Parietal lobe (tissue), 1 donor: ENCODE measurements around the gene METTL24. TPM values are rescaled to one million over a fixed set of nuclear protein-coding genes. Genes with fewer than 3 reads are reported as not detected.

Source experiments
- total RNA-seq: library from RNA; depleted of rRNA; stranded (reverse); fragments of >200 nt; gene quantifications from one replicate; pipeline ENCODE4 v1.2.3, GENCODE V29; 2014

Gene METTL24
- total RNA-seq: 1.6 TPM

GRCh38 chr6:110357664-110358552 is at the start of gene METTL24:
Gene METTL24, minus strand, starts transcription at chr6:110358349. Its CDS starts 77 bp downstream, at chr6:110358272.

Other genes starting within 250 kb of the METTL24 start
- 144 TPM for gene WASF1, start 178.7 kb downstream of the METTL24 start, total RNA-seq
- 27.5 TPM for gene CDC40, start 177.9 kb downstream of the METTL24 start, total RNA-seq
- gene DDO, start 57.2 kb upstream of the METTL24 start, total RNA-seq: not detected
- not detected for gene SLC22A16, start 118.3 kb upstream of the METTL24 start, total RNA-seq